NCI-H345 treated with DMSO at 0.1 percent for 48 hours (cell line): Measurements from ENCODE around the gene PGLYRP3.
"Not testable (repeated sequence)": the region's sequence is repeated elsewhere in the genome, so short reads cannot be mapped to it uniquely, and the experiment has no call there.

Source experiments
- DNase-seq: peaks from one replicate; lab custom pipeline; 2025; ENCODE audit not compliant: unreplicated experiment; lab: John Stamatoyannopoulos, UW

PGLYRP3 gene

DNA sequence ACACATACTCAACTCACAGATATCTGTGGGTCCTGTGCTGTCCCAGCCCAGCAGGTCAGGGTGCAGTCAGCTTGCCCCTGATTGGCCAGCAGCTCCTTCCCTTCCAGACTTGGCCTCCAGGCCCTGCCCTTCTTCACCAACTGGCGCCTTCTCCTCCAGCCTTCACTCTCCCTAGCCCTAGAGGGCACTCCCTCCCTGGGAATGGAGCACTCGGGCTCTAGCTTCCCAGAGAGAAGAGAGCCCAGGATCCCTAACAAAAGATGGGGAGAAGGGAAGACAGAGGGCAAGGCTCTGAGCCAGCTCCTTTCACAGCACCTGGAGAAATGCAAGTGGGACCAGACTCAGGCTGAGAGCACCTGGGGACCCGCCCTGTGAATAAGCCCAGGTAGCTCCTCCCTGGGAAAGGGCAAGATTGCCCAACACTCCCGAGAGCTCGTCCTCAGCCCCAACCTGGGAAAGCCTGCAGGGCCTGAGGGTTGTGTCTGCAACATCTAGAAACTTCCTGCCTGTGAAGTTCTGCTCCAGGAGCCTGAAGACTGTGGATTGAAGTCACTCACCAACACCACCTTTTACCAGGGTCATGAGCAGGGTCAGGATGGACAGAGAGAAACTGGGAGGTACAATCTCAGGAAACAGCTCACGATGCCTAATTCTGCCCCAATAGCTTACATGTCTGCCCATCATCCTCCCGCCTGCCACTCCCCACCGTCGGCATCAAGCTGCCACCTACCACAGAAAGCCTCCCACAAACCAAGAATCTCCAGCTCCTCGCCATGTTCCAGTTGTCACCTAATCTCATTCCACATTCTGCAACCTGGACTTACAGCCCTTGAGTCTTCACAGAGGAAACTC is 36.0 kb upstream of the PGLYRP3 start, which contains the start of gene PGLYRP4:
Gene PGLYRP4 (minus strand): TSS at position 331 of the 852 bp plus-strand sequence. CDS start 909 bp downstream, outside the sequence.
- DNase-seq, result no peak

DNA sequence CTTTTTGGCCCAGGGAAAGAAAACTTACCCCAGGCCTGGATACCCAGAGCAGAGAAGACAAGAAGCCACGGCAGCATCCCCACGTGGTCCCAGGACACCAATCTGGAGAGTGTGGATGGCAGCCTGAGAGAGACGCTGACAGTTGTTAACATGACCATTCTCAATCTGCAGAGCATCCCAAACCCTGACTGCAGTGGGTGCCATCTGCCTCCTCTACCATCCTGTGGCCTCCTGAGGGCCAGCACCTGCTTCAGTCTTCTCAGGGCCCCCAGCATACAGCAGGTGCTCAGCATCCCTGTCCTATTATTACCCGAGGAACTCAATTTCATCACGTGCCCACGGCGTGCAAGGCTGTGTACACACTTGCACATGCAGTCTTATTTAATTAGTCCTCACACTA is 35.1 kb upstream of the PGLYRP3 start:
- no peak for DNase-seq

DNA sequence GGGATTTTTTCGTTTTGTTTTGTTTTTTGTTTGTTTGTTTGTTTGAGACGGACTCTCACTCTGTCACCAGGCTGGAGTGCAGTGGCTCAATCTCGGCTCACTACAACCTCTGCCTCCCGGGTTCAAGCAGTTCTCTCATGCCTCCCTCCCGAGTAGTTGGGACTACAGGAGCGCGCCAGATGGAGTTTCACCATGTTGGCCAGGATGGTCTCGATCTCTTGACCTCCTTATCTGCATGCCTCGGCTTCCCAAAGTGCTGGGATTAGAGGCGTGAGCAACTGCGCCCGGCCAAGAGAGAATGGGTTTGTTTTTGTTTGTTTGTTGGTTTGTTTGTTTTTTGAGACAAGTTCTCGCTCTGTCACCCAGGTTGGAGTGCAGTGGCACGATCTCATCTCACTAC is 34.3 kb upstream of the PGLYRP3 start:
- DNase-seq, result not testable (repeated sequence)

DNA sequence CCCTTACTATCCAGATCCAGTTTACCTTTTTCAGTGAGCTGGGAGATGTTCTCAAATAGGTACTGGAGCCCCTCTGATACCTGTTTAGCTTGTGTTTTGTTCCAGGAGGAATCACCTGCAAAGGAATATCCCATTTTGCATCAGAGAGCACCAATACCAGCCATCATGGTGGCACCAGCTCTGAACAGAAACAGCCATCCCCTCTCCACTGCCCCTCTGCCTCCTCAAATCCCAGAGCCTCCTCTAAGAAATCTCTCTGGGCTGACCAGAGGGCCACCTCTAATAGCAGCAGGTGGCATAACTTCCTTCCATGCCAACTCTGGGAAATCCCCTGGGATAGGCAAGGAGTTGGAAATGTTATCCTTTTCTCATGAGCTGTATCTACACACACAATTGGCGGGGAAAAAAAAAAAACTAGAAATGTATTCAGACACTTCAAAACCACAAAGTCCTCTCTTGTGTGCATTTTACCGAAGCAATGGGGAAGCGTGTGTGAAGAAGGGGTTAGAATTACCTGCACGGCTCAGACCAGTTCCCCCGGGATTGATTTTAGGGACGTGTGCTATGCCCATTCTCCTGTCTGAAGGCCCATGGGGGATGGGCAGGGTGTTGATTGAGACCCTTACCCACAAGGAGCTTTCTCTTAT is 33.4 kb upstream of the PGLYRP3 start:
- DNase-seq, result peak; percentile 96

DNA sequence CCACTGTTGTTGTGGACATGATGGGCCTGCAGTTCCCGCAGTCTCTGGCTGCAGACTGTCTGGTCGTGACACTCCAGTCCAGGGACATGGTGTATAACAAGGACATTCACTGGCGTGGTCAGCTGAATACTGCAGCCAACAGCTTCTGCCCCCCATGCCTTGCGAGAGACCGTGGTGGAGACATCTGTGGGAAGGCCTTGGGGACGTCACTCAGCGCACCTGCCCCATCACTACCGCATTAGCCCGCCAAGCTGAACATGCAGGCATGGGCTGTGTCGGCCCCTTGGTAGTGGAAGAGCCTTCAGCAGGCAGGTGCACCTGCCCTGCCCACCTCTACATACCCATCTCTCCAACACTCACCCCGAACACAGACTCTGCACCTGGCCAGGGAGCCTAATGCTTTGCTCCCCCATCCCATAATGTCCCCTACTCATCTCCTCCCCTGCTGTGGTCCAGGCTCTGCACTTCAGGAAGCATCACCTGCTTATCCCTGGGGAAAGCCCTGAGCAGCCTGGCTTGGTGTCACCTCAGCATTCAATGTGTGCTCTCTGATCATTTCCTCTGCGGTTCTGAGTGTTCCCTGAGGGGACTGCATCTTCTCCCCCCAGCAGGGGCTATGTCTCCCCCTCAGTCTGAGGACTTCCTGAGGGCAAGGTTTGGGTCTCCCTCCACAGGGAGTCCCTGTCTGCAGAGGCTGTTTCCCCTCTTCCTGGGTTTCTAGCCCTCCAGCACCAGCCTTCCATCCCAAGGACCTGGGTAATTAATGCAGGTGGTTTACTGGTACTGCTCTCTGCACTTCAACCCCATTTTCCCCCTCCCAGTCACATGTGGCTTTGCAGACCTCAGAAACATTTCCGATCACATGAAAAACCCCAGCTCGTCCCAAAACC is 32.7 kb upstream of the PGLYRP3 start:
- DNase-seq, result peak; percentile 95

DNA sequence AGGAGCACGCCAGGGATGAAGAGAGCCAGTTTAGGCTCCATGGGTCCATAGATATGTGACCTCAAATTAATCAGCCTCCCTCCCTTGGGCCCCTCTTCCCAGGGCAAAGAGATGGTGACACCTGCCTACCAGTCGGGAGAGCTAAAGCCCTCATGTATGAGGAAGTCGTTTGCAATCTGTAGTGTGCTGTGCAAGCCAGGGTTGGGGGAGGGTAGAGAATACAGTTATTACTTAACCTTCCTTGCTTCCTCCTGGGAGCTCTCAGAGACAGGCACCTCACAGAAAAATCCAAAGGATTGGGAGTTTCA is 31.9 kb upstream of the PGLYRP3 start:
- no peak for DNase-seq

DNA sequence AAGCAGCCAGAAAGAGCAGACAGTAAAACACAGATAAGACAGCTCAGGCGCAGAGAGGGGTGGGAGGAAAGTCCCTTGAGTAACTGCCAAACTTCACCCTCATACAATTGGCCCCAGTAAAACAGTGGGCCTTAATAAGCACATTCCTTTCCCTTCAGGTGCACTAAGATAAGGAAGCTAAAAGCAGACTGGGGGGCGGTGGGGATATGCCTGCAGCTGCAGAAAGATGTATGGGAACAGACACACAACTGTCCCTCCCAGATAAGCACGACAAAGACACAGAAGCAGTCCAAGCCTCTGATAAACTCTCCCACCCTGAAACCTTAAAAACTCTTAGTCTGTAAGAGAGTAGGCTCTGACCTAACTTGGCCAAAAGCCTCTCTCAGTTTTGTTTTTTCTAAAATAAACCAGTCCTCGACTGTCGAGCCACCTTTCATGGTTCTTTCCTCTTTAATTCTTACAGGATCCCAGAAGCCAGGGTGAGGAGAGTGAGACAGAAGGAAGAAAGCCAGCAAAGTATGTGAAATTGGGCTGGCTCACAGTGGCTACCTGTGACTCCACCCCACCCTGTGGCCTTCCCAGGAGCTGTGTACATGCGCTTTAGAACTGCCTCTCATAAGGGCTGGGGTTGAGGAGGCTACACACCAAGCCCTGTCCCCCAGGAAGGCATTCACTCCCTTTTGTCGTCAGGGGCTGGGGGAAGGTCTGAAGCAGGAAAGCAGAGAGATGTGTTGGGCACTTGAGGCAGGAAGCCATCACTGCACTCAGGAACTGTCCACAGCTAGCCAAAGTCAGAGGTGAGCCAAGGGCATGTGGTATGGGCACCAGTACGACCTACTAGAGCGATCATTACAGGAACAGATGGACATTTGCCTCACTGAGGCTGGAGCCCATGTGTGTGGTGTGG is 31.3 kb upstream of the PGLYRP3 start:
- DNase-seq, result no peak

DNA sequence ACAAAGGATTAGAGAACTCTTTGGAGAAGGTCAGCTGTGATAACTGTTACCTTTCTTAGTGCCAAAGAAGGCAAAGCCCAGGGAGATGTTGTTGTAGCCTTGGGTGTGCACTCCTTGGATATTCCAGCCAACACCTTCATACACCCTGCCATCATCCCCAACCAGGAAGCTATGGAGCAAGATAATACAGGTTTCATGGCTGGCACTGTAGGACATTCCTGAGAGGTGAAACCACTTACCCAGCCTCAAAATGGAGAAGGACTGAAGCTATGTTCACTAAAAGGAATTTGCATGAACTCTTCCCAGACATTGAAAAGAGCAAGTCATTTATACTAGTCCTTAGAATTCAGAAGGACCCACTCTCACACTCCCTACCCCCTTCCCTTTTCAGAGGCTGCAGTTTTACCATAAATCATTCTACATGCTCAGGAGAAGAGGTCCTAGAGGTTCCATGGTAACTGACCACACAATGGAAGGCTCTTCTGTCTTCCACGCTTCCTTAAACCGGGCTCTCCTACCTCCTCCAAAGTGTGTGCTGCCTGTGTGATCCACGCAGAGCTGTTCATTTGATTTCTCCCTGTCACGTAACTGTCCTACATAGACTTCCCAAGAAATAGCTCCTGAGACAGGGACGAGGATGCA is 30.4 kb upstream of the PGLYRP3 start:
- DNase-seq, result no peak

DNA sequence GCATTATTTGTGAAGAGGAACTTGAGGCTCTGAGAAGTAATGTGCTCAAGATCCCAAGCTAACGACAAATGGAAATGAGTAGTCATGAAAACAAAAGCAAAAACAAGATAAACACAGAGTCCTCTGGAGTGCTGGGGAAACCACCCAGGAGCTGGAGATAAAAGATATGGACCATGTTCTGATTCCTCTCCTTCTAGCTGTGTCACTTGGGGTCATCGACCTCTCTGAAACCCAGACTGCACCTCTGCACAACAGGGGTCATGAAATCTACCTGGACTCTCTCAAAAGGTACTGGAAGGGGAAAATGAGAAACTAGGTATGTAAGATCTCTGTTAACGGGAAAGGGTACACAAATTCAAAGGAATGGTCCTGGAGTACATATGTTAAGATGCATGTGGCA is 29.4 kb upstream of the PGLYRP3 start:
- DNase-seq, result no peak

DNA sequence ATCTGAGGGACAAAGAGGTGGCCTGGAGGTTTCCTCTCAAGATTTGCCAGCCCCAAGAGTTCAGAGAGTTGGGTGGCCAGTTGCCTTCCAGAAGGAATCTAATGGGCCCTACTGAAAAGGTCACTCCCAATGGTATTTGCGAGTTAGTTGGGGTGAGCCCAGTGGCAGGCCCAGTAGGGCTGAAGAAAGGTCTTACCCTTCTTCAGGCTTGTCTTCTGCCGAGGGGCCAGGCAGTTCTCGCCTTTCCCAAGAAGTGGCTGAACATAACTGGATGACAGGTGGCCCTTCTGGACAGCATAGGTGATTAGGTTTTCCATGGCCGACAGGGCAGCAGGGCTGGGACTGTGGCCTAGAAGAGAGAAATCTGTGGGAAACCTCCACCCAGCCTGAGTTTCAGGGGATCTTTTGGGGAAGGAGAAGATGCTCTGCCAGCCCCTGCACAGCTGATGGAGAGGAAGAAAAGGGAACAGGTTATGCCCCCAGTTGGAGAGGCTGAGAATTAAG is 28.7 kb upstream of the PGLYRP3 start:
- DNase-seq, result no peak

DNA sequence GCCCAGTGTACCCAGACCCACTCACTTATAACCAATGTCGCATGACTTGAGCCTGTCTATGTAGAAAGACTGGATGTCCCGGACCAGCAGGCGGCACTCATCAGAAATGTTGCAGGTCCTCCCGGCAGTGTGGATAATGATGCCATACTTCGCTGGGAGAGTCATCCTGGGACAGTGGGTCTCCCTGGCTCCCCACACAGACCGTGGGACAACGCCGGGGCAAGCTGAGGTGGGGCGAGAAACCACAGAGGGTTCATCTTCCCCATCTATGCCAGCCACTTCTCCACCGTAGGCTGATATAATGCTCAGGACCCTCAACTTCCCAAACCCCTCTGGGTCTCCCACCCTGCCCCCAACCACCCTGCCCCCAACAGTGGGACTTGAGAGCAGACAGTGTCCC is 27.6 kb upstream of the PGLYRP3 start:
- no peak for DNase-seq

DNA sequence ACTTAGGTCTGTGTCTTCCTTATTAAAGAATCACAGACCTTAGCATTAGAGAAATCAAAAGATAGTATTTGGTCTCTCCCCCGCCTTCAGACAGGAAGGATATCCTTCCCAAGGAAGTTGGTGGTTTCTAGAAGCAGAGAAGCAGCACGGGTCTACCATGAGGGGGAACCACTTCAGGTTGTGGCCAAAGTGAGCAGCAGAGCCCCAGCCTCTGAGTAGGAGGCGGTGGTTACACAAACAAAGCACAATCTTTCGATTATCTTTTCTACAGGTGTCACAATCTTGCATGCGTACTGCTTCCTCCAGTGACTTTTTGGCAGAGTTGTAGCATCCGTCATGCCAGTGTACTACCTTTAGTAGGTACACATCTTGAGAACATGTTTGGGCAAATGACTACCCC is 27.1 kb upstream of the PGLYRP3 start:
- no peak for DNase-seq

DNA sequence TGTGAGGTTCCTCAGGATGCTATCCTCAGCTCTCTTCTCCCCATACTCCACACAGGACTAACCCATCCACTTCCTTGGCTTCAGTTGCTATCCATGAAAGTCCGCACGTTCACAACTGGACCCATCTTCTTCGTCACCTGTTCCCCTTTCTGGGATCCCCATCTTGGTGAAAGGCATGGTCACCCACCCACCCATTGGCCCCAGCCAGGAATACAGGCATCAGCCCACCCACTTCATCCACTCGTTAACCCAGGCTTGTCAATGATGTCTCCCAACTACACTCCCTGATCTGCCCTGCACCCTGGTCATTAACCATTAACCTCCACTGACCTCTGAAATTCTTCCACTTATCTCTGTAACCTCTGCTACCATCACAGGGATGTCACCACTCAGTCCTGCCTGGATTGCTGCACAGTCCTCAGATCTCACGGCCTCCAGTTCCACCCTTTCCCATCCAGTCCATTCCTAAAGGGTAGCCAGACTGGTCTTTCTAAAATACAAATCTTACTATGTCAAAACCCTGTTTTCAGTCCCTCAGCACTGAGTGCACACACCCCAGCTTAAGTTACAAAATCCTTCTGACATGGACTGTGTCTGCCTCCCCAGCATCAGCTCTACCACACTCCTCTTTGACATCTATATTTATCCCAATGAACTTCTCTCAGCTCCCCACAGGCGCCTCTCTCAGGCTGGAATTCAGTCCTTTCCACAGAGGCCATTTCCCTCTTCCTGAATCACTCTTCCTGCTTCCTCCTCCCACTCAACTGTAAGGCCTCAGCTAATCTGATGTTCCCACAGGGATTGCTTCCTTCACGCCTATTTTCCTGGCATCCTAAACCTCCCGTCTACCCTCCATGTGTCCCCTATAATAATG is 25.5 kb upstream of the PGLYRP3 start:
- no peak for DNase-seq

DNA sequence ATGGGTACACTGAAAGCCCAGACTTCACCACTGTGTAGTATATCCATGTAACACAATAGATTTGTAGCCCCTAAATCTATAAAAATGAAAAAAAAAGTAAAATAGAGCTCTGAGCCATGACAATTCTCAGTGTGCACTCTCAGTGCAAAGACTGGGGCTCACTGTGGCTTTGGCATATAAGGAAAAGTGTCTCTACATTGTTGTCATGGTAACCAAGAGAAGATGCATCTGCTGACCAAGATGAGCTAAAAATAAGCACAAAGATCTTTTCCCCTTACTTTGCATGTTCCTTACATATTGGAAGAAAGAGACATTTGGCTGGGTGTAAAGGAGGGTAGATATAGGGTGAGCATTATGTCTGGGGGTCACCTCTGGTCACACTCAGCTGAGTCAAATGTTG is 23.9 kb upstream of the PGLYRP3 start:
- DNase-seq, result no peak

DNA sequence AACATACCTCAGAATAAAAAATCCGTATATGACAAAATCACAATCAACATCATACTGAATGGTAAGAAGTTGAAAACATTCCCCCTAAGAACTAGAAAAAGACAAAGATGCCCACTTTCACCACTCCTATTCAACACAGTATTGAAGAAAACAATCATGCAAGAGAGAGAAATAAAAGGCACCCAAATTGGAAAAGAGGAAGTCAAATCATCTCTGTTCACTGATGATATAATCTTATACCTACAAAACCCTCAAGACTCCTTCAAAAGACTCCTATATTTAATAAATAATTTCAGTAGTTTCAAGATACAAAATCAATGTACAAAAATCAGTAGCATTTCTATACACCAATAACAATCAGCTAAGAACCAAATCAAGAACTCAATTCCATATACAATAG is 21.1 kb upstream of the PGLYRP3 start:
- DNase-seq, result no peak

DNA sequence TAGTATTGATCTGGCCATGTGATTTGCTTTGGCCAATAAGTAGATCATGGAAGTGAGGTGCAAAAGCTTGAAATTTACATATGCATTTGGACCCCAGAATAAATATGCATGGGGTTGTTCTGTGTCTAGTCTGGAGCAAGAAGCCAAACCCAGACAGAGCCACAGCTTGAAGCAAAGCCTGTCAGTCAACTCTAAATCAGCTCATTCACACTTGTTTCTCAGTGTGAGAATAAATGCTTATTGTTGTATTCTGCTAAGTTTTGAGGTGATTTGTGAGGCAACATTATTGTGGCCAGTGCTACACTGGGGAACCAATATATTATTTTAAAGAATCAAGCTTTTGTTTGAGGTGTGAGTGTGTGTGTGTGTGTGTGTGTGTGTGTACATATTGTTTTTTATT is 12.2 kb upstream of the PGLYRP3 start:
- no peak for DNase-seq

DNA sequence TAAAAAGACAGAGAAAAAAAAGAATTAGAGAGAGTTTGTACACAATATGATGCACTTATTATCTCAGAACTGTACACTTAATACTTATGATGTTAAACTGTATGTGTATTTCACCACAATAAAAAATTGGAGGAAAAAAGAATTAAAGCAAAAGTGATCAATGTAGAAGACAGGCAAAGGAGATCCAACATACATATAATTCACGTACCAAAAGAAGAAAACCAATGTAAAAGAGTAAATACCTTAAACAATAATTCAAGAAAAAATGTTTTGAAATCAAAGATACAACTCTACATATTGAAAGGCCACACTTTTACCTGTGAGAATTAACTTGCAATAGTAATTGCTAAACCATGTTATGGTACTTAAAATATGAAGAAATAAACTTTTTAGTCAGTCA is 9.8 kb upstream of the PGLYRP3 start:
- no peak for DNase-seq

DNA sequence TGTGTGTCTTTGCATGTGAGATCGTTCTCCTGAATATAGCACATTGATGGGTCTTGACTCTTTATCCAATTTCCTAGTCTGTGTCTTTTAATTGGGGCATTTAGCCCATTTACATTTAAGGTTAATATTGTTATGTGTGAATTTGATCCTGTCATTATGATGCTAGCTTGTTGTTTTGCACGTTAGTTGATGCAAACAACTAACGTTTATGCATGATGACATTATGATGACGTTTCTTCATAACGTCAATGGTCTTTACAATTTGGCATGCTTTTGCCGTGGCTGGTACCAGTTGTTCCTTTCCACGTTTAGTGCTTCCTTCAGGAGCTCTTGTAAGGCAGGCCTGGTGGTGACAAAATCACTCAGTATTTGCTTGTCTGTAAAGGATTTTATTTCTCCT is 5.4 kb upstream of the PGLYRP3 start:
- not testable (repeated sequence) for DNase-seq

DNA sequence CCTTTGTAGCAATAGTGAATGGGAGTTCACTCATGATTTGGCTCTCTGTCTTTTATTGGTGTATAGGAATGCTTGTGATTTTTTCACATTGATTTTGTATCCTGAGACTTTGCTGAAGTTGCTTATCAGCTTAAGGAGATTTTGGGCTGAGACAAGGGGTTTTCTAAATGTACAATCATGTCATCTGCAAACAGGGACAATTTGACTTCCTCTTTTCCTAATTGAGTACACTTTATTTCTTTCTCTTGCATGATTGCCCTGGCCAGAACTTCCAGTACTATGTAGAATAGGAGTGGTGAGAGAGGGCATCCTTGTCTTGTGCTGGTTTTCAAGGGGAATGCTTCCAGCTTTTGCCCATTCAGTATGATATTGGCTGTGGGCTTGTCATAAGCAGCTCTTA is 3.3 kb upstream of the PGLYRP3 start:
- not testable (repeated sequence) for DNase-seq
